HG02623 (cell line): ENCODE data around the gene DNAAF5.

Experiments
- ATAC-seq: cut with Tn5 transposase; IDR thresholded peaks from one replicate; pipeline ENCODE4 v1.9.1; 2021; ENCODE audit warnings: moderate library complexity; ENCODE audit not compliant: unreplicated experiment

DNAAF5 gene

GRCh38 chr7:726084-726853 lies at the start of gene DNAAF5:
DNAAF5 (plus strand) TSS chr7:726699; CDS start chr7:726721, 22 bp downstream.
- peak; percentile 80 for ATAC-seq

- no peak for ATAC-seq
Observed at GRCh38 chr7:676972-677385, 49.5 kb upstream of the DNAAF5 start.

- ATAC-seq, result no peak
Observed at GRCh38 chr7:680411-681127, 45.9 kb upstream of the DNAAF5 start.

- no peak for ATAC-seq
Observed at GRCh38 chr7:681551-682307, 44.8 kb upstream of the DNAAF5 start.

- ATAC-seq, result no peak
Observed at GRCh38 chr7:682810-683209, 43.7 kb upstream of the DNAAF5 start.

GRCh38 chr7:683526-684205 lies 42.8 kb upstream of the DNAAF5 start:
- ATAC-seq, result no peak

- no peak for ATAC-seq
Observed at GRCh38 chr7:684416-684815, 42.1 kb upstream of the DNAAF5 start.

GRCh38 chr7:685540-685939 lies 41.0 kb upstream of the DNAAF5 start:
- ATAC-seq, result no peak

GRCh38 chr7:690478-691360 lies 35.8 kb upstream of the DNAAF5 start:
- no peak for ATAC-seq

GRCh38 chr7:691361-692045 lies 35.0 kb upstream of the DNAAF5 start:
- no peak for ATAC-seq

- no peak for ATAC-seq
Observed at GRCh38 chr7:693280-693679, 33.2 kb upstream of the DNAAF5 start.

- no peak for ATAC-seq
Observed at GRCh38 chr7:696426-696811, 30.1 kb upstream of the DNAAF5 start.

- ATAC-seq, result no peak
Observed at GRCh38 chr7:696812-697551, 29.5 kb upstream of the DNAAF5 start.

- no peak for ATAC-seq
Observed at GRCh38 chr7:698515-699475, 27.7 kb upstream of the DNAAF5 start.

- ATAC-seq, result no peak
Observed at GRCh38 chr7:699476-700170, 26.9 kb upstream of the DNAAF5 start.

GRCh38 chr7:701086-701671 lies 25.3 kb upstream of the DNAAF5 start:
- ATAC-seq, result no peak

GRCh38 chr7:703049-703448 lies 23.4 kb upstream of the DNAAF5 start:
- no peak for ATAC-seq
